Neuronal stem cell (in vitro differentiated cells): Measurements from ENCODE around the gene SCUBE2.
A peak's percentile ranks its signal among the peaks of the same experiment; 100 is the strongest.

Source experiments
- DNase-seq: peaks from one replicate; pipeline ENCODE4 v3.0.0-alpha.2; 2013; ENCODE audit warnings: low spot score
- H2AFZ ChIP-seq: one replicate; pipeline ENCODE4 v1.6.1; 2013; ENCODE audit warnings: mild to moderate bottlenecking, low read length, inconsistent platforms
- H2AK5ac ChIP-seq: 2 replicates; pipeline ENCODE4 v1.6.1; 2013; ENCODE audit warnings: low read depth, mild to moderate bottlenecking, inconsistent platforms, low read length, moderate library complexity, mixed read lengths
- H2BK120ac ChIP-seq: 2 replicates; pipeline ENCODE4 v1.6.1; 2013; ENCODE audit warnings: low read depth, mild to moderate bottlenecking, inconsistent platforms, low read length, moderate library complexity, mixed read lengths
- H2BK12ac ChIP-seq: one replicate; pipeline ENCODE4 v1.6.1; 2013; ENCODE audit warnings: low read length, inconsistent platforms
- H2BK15ac ChIP-seq: 2 replicates; pipeline ENCODE4 v1.6.1; 2013; ENCODE audit warnings: mild to moderate bottlenecking, low read length, inconsistent platforms, mixed read lengths
- H2BK5ac ChIP-seq: one replicate; pipeline ENCODE4 v1.6.1; 2013; ENCODE audit warnings: inconsistent platforms, mild to moderate bottlenecking, low read length, moderate library complexity
- H3K14ac ChIP-seq: one replicate; pipeline ENCODE4 v1.6.1; 2013; ENCODE audit warnings: low read length, inconsistent platforms
- H3K18ac ChIP-seq: 2 replicates; pipeline ENCODE4 v1.6.1; 2013; ENCODE audit warnings: low read length, inconsistent platforms
- H3K23ac ChIP-seq: 2 replicates; pipeline ENCODE4 v1.6.1; 2013; ENCODE audit warnings: low read depth, mild to moderate bottlenecking, mixed read lengths, low read length, inconsistent platforms; ENCODE audit not compliant: poor library complexity
- H3K27ac ChIP-seq: replicated peaks from 3 replicates; pipeline ENCODE4 v1.5.1; 2013; ENCODE audit warnings: low read length, inconsistent platforms
- H3K27me3 ChIP-seq, 3 experiments: 2 replicates each; pipeline ENCODE4 v1.6.1; 2013; ENCODE audit warnings: low read length in 3 of 3, mild to moderate bottlenecking in 2 of 3, inconsistent platforms in 1 of 3, low read depth in 1 of 3, mixed read lengths in 1 of 3, moderate library complexity in 1 of 3; ENCODE audit not compliant: control insufficient read depth in 3 of 3, insufficient read depth in 3 of 3
- H3K36me3 ChIP-seq, 2 donors: replicated peaks in 1 of 2; 2 replicates each; pipeline ENCODE4 v1.6.1; 2013; ENCODE audit warnings: low read length in 2 of 2; ENCODE audit not compliant: control insufficient read depth in 2 of 2, insufficient read depth in 2 of 2
- H3K4ac ChIP-seq: 2 replicates; pipeline ENCODE4 v1.6.1; 2013; ENCODE audit warnings: inconsistent platforms, mild to moderate bottlenecking, low read length, moderate library complexity
- H3K4me1 ChIP-seq, 2 donors: 1 replicate in 1 of 2; 2 replicates in 1 of 2; pipeline ENCODE4 v1.6.1; 2013; ENCODE audit warnings: low read length in 2 of 2, low read depth in 1 of 2; ENCODE audit not compliant: control insufficient read depth in 2 of 2, insufficient read depth in 1 of 2
- H3K4me2 ChIP-seq: one replicate; pipeline ENCODE4 v1.6.1; 2013; ENCODE audit warnings: mild to moderate bottlenecking, low read length, inconsistent platforms; ENCODE audit not compliant: insufficient read depth, poor library complexity, severe bottlenecking
- H3K4me3 ChIP-seq, 2 donors: 2 replicates each; pipeline ENCODE4 v1.5.1; 2013; ENCODE audit warnings: low read length in 2 of 2, mild to moderate bottlenecking in 2 of 2, inconsistent platforms in 1 of 2, moderate library complexity in 1 of 2
- H3K79me1 ChIP-seq: one replicate; pipeline ENCODE4 v1.6.1; 2013; ENCODE audit warnings: low read depth, mild to moderate bottlenecking, inconsistent platforms, low read length, moderate library complexity
- H3K9ac ChIP-seq: one replicate; pipeline ENCODE4 v1.6.1; 2013; ENCODE audit warnings: mild to moderate bottlenecking, low read depth, low read length, inconsistent platforms; ENCODE audit not compliant: poor library complexity
- H3K9me3 ChIP-seq, 2 donors: replicated peaks in 1 of 2; 2 replicates each; pipeline versions ENCODE3 to v1.6.1; 2013; ENCODE audit warnings: low read length in 2 of 2, mild to moderate bottlenecking in 2 of 2, inconsistent platforms in 1 of 2, low read depth in 1 of 2, mixed read lengths in 1 of 2, moderate library complexity in 1 of 2; ENCODE audit not compliant: control insufficient read depth in 2 of 2, insufficient read depth in 1 of 2
- H4K8ac ChIP-seq: one replicate; pipeline ENCODE4 v1.6.1; 2013; ENCODE audit warnings: low read depth, mild to moderate bottlenecking, inconsistent platforms, low read length, moderate library complexity
- H4K91ac ChIP-seq: one replicate; pipeline ENCODE4 v1.6.1; 2013; ENCODE audit warnings: low read length, low read depth, mild to moderate bottlenecking, inconsistent platforms; ENCODE audit not compliant: poor library complexity
- WGBS, 2 donors: extraction: QIAGEN DNeasy Blood & Tissue Kit; methylation state at CpG; one replicate each; pipeline ENCODE4 v1.1.7; 2013; ENCODE audit warnings: missing lambda C conversion rate in 2 of 2, mixed read lengths in 1 of 2; ENCODE audit not compliant: insufficient read length in 2 of 2, insufficient replicate concordance in 1 of 2; ENCODE audit errors: extremely low coverage in 2 of 2; 5-methylcytosine and 5-hydroxymethylcytosine counted together

Gene SCUBE2

DNA sequence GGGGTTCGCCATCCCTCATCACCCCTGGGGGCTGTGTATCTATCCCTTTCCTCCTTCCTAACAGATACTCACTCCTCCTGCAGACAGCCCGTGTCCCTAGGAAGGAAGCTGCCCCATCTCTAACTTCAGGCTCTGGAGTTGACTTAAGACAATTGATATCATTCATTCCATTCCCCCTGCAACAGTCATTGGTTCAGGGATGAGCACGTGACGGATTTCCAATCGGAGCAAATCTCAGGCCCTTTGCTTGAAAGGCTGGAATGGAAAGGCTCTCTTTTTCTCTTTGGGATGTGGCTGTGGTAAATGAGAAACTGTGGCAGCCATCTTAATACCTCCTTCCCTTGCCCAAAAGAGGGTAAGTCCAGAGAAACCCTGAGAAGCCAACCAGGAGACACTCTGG lies 5.0 kb upstream of the SCUBE2 start:
- Histone ChIP-seq H3K27ac (no peak overlapping the region), H3K18ac (no peak overlapping the region), H3K9ac (no peak overlapping the region), H3K4me2 (no peak overlapping the region), H2BK12ac (no peak overlapping the region), H4K91ac (no peak overlapping the region), H2AFZ (no peak overlapping the region), H3K4me3 (no peak overlapping the region), H2BK120ac (no peak overlapping the region), H3K36me3 (no peaks in the 10 kb centered on the region), H3K4ac (no peak overlapping the region), H3K27me3 (peaks cover 0 to 18% (median 3%) of the 10 kb centered on the region in 3 experiments), H3K14ac (no peak overlapping the region), H3K9me3 (no peaks in the 10 kb centered on the region), H3K4me1 (peaks cover 2 to 3% of the 10 kb centered on the region in 2 donors), H3K79me1 (no peaks in the 10 kb centered on the region), H3K23ac (no peak overlapping the region), H2AK5ac (no peak overlapping the region), H2BK15ac (no peak overlapping the region), H4K8ac (no peak overlapping the region), H2BK5ac (no peak overlapping the region)
- DNase-seq, result no peak
- no CpG with 5 or more reads among the region's 5 CpGs for WGBS, 2 donors

DNA sequence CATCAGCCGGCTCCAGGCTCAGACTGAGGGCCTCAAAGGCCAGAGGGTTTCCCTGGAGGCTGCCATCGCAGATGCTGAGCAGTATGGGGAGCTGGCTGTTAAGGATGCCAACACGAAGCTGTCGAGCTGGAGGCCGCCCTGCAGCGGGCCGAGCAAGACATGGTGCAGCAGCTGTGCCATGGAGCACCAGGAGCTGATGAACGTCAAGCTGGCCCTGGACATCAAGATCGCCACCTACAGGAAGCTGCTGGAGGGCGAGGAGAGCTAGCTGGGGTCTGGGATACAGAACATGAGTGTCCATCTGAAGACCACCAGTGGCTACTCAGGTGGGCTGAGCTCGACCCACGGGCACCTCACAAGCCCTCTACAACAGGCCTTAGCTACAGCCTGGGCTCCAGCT lies 4.0 kb upstream of the SCUBE2 start:
- peak overlapping the region; percentile 8 for H3K23ac ChIP-seq
- no peak overlapping the region for H2BK15ac ChIP-seq
- H3K18ac ChIP-seq, result peak overlapping the region; percentile 65
- H3K79me1 ChIP-seq, result no peaks in the 10 kb centered on the region
- H3K9me3 ChIP-seq, result no peaks in the 10 kb centered on the region
- no peak overlapping the region for H2AFZ ChIP-seq
- H3K4me3 ChIP-seq, result no peak overlapping the region
- peaks cover 0 to 26% (median 8%) of the 10 kb centered on the region in 3 experiments for H3K27me3 ChIP-seq
- no peak for DNase-seq
- no peak overlapping the region for H4K91ac ChIP-seq
- no peak overlapping the region for H3K4me2 ChIP-seq
- H3K9ac ChIP-seq, result no peak overlapping the region
- WGBS, 2 donors, result no CpG with 5 or more reads among the region's 12 CpGs
- peaks cover 3 to 5% of the 10 kb centered on the region in 2 donors for H3K4me1 ChIP-seq
- peak overlapping the region; percentile 65 for H2BK12ac ChIP-seq
- H4K8ac ChIP-seq, result no peak overlapping the region
- H3K4ac ChIP-seq, result no peak overlapping the region
- no peak overlapping the region for H3K14ac ChIP-seq
- no peak overlapping the region for H2BK5ac ChIP-seq
- H2AK5ac ChIP-seq, result peak overlapping the region; percentile 83
- no peak overlapping the region for H2BK120ac ChIP-seq
- no peaks in the 10 kb centered on the region for H3K36me3 ChIP-seq
- H3K27ac ChIP-seq, result no peak overlapping the region

DNA sequence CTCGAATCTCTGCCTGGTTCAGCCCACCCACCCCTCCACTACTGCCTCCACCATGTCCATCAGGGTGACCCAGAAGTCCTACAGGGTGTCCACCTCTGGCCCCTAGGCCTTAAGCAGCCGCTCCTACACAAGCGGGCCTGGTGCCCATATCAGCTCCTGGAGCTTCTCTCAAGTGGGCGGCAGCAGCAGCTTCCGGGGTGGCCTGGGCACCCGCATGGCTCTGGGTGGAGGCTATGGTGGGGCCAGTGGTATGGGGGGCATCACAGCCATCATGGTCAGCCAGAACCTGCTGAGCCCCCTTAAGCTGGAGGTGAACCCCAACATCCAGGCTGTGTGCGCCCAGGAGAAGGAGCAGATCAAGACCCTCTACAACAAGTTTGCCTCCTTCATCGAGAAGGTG lies 3.0 kb upstream of the SCUBE2 start:
- H3K23ac ChIP-seq, result no peak overlapping the region
- H2BK5ac ChIP-seq, result no peak overlapping the region
- H3K4me2 ChIP-seq, result no peak overlapping the region
- no peak overlapping the region for H3K18ac ChIP-seq
- H4K8ac ChIP-seq, result no peak overlapping the region
- H3K36me3 ChIP-seq, result no peaks in the 10 kb centered on the region
- H2BK12ac ChIP-seq, result no peak overlapping the region
- no peak overlapping the region for H4K91ac ChIP-seq
- peaks cover 4 to 5% of the 10 kb centered on the region in 2 donors for H3K4me1 ChIP-seq
- H3K27me3 ChIP-seq, result peaks cover 0 to 36% (median 15%) of the 10 kb centered on the region in 3 experiments
- no peak overlapping the region for H3K9ac ChIP-seq
- no peak overlapping the region for H3K14ac ChIP-seq
- no peak overlapping the region for H2BK15ac ChIP-seq
- no CpG with 5 or more reads among the region's 8 CpGs for WGBS, 2 donors
- no peaks in the 10 kb centered on the region for H3K9me3 ChIP-seq
- H3K27ac ChIP-seq, result no peak overlapping the region
- H2AFZ ChIP-seq, result no peak overlapping the region
- no peak for DNase-seq
- no peak overlapping the region for H3K4me3 ChIP-seq
- H3K4ac ChIP-seq, result no peak overlapping the region
- no peak overlapping the region for H2BK120ac ChIP-seq
- no peak overlapping the region for H2AK5ac ChIP-seq
- no peaks in the 10 kb centered on the region for H3K79me1 ChIP-seq

DNA sequence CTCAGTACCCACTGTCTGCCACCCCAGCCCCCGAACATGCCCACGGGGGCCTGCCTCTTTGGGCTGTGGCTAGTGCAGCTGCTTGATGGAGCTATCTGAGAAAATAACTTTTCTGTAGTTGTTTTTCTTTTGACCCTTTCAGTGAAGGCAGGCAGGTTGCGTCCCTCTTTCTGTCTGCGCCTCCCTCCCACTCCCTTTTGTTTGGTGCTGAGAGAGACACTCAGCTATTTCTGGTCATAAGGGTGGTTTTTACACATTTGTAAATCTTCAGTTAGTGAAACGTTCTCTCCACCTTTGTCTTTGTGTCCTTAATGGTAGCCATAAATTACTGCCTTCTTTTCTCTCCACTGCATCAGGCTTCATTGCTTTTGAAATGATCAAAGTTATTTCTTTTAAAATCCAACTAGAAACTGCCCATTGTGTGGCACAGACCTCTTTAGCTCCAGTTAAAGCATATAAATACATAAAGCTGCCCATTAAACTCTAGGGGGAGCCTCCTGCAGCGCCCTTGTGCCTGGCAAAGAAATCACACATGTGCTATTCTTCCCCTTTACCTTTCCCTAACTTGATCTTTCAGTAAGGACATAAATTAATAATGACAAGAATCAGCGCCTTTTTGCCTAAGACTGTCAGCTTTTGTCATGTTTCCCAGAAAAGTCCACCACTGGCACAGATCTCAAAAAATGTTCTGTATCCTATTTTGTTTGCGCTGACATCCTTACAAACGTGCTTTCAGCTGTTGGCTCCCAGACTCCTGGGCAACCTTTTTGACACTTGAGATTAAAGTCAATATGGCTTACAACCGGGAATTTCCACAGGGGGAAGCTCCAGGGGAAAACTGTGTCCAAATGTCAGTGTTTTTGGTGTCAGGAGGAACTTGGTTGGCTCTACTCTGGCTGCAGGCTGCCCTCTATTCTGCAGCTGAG lies 1.7 kb upstream of the SCUBE2 start:
- no peak overlapping the region for H3K27ac ChIP-seq
- H3K4me3 ChIP-seq, result no peak overlapping the region
- no peak overlapping the region for H2BK120ac ChIP-seq
- no peak overlapping the region for H3K9ac ChIP-seq
- H3K79me1 ChIP-seq, result no peaks in the 10 kb centered on the region
- no peak overlapping the region for H2AK5ac ChIP-seq
- peaks cover 0 to 48% (median 18%) of the 10 kb centered on the region in 3 experiments for H3K27me3 ChIP-seq
- no peak overlapping the region for H3K14ac ChIP-seq
- H3K4ac ChIP-seq, result no peak overlapping the region
- peaks cover 4 to 5% of the 10 kb centered on the region in 2 donors for H3K4me1 ChIP-seq
- no peaks in the 10 kb centered on the region for H3K9me3 ChIP-seq
- no peak overlapping the region for H2BK12ac ChIP-seq
- H3K23ac ChIP-seq, result no peak overlapping the region
- H3K36me3 ChIP-seq, result no peaks in the 10 kb centered on the region
- no peak overlapping the region for H2BK15ac ChIP-seq
- no peak overlapping the region for H4K8ac ChIP-seq
- no peak overlapping the region for H4K91ac ChIP-seq
- no peak for DNase-seq
- no peak overlapping the region for H3K18ac ChIP-seq
- H2AFZ ChIP-seq, result no peak overlapping the region
- no CpG with 5 or more reads among the region's 10 CpGs for WGBS, 2 donors
- H2BK5ac ChIP-seq, result no peak overlapping the region
- no peak overlapping the region for H3K4me2 ChIP-seq
